Upper lobe of left lung (tissue), 4 donors: ENCODE results near the gene SPACDR.

Experiments used
- EP300 ChIP-seq, 4 donors: sonication (generic); formaldehyde crosslinking; IDR thresholded peaks; one replicate each; pipeline ENCODE4 v1.5.1; 2017; ENCODE audit warnings: antibody characterized with exemption in 4 of 4, control low read depth in 2 of 4
- POLR2A ChIP-seq, 4 donors: fragments of 450-650 bp; IDR thresholded peaks; one replicate each; pipeline ENCODE4 v1.5.1; 2016 to 2017; ENCODE audit warnings: antibody characterized with exemption in 4 of 4, mild to moderate bottlenecking in 2 of 4
- POLR2AphosphoS5 ChIP-seq, 2 donors: sonication (generic); formaldehyde crosslinking; IDR thresholded peaks; one replicate each; pipeline ENCODE4 v1.5.1; 2017; ENCODE audit warnings: antibody characterized with exemption in 2 of 2
- TF ChIP-seq, protein P1 (sequence below), 6 experiments: fragments of 450-650 bp in 4 of 6; fragments of 200-600 bp in 2 of 6; sonication (generic) in 2 of 6; IDR thresholded peaks; one replicate each; pipeline ENCODE4 v1.5.1; 2016 to 2019; ENCODE audit warnings: antibody characterized with exemption in 6 of 6

DNA sequence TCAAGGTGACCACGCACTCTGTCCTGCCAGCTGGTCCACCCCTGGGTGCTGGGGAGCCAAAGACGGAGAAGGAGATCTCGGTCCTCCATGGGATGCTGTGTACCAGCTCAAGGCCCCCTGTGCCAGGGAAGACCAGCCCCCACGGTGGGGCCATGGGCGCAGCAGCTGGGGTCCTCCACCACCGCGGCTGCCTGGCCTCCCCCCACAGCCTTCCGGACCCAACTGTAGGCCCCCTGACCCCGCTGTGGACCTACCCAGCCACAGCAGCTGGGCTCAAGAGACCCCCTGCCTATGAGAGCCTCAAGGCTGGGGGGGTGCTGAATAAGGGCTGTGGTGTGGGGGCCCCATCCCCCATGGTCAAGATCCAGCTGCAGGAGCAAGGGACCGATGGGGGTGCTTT is 25.1 kb upstream of the SPACDR start:
- TF ChIP-seq, protein P1, sequence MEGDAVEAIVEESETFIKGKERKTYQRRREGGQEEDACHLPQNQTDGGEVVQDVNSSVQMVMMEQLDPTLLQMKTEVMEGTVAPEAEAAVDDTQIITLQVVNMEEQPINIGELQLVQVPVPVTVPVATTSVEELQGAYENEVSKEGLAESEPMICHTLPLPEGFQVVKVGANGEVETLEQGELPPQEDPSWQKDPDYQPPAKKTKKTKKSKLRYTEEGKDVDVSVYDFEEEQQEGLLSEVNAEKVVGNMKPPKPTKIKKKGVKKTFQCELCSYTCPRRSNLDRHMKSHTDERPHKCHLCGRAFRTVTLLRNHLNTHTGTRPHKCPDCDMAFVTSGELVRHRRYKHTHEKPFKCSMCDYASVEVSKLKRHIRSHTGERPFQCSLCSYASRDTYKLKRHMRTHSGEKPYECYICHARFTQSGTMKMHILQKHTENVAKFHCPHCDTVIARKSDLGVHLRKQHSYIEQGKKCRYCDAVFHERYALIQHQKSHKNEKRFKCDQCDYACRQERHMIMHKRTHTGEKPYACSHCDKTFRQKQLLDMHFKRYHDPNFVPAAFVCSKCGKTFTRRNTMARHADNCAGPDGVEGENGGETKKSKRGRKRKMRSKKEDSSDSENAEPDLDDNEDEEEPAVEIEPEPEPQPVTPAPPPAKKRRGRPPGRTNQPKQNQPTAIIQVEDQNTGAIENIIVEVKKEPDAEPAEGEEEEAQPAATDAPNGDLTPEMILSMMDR (IDR thresholded peaks at IDR 0.05) = no peak
- TF ChIP-seq EP300 (IDR thresholded peaks at IDR 0.05) (no peak), POLR2A (IDR thresholded peaks at IDR 0.05) (no peak), POLR2AphosphoS5 (IDR thresholded peaks at IDR 0.05) (no peak)
